Measurements from ENCODE around the gene ALG2. TPM values are rescaled to one million over a fixed set of nuclear protein-coding genes. Genes with fewer than 3 reads are reported as not detected.

The ALG2 gene
- total and polyA plus RNA-seq, 2 experiments from 2014 or later, result 31.5 to 39.7 TPM

DNA sequence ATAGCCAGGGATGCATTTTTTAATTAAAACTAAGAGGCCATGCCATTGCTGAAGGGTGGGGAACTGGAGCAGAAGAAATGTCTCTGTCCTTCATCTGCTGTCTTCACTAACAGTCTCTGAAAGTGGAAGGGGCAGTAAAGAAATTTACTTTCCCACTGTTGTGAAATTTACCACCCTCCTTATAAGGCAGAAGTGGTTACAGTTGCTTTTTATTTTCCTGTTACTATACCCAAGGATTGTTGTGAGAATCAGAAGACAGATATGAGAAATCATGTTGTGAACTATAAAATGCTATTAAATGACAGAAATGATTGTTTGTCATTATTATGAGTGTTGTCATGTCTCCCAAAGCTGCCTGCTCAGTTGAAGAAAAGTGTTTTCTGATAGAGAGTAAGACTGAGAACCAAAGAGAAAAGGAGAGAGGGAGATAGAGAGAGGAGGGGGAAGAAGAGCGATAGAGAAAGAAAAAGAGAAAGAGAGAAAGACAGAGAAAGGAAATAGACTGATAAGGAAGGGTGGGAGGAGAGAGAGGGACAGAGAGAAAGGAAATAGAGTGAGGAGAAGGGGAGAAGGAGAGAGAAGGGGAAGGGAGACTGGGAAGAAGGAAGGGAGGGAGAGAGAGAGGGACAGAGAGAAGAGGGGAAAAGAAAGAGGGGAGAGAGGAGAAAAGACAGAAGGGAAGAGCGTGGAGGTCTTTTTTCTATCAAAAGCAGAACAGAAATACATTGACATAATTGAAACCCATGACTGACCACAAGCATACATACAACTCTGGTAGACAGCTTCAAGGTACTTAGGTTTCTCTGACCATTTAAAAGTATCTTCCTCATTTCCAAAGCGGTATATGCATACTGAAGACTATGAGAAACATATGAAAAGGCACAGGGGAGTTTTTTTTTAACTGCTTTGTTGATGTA lies 22.9 kb upstream of the ALG2 start:
- H3K27ac Mint-ChIP-seq, result no peak overlapping the region
- no peaks in the 10 kb centered on the region for H4K20me1 ChIP-seq (replicated peaks; ENCODE audit: insufficient read depth)
- no peak for TF ChIP-seq ZNF114 (CRISPR knock-in tag; IDR thresholded peaks at IDR 0.05)
- no peak for TF ChIP-seq CREB1 (CRISPR knock-in tag; IDR thresholded peaks at IDR 0.05; ENCODE audit: low read depth)
- TF ChIP-seq, protein P1, sequence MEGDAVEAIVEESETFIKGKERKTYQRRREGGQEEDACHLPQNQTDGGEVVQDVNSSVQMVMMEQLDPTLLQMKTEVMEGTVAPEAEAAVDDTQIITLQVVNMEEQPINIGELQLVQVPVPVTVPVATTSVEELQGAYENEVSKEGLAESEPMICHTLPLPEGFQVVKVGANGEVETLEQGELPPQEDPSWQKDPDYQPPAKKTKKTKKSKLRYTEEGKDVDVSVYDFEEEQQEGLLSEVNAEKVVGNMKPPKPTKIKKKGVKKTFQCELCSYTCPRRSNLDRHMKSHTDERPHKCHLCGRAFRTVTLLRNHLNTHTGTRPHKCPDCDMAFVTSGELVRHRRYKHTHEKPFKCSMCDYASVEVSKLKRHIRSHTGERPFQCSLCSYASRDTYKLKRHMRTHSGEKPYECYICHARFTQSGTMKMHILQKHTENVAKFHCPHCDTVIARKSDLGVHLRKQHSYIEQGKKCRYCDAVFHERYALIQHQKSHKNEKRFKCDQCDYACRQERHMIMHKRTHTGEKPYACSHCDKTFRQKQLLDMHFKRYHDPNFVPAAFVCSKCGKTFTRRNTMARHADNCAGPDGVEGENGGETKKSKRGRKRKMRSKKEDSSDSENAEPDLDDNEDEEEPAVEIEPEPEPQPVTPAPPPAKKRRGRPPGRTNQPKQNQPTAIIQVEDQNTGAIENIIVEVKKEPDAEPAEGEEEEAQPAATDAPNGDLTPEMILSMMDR (conservative IDR thresholded peaks at IDR 0.05; ENCODE audit: low read depth in 2 of 2), result no peak
- no peak for TF ChIP-seq NANOG (IDR thresholded peaks at IDR 0.05; ENCODE audit: borderline replicate concordance)
- TF ChIP-seq EZH2 (IDR thresholded peaks at IDR 0.05; ENCODE audit: low read depth, unreplicated experiment), result no peak
- no peak for TF ChIP-seq ZNF331 (CRISPR knock-in tag; IDR thresholded peaks at IDR 0.05; ENCODE audit: low read depth)
- TF ChIP-seq, protein P2, sequence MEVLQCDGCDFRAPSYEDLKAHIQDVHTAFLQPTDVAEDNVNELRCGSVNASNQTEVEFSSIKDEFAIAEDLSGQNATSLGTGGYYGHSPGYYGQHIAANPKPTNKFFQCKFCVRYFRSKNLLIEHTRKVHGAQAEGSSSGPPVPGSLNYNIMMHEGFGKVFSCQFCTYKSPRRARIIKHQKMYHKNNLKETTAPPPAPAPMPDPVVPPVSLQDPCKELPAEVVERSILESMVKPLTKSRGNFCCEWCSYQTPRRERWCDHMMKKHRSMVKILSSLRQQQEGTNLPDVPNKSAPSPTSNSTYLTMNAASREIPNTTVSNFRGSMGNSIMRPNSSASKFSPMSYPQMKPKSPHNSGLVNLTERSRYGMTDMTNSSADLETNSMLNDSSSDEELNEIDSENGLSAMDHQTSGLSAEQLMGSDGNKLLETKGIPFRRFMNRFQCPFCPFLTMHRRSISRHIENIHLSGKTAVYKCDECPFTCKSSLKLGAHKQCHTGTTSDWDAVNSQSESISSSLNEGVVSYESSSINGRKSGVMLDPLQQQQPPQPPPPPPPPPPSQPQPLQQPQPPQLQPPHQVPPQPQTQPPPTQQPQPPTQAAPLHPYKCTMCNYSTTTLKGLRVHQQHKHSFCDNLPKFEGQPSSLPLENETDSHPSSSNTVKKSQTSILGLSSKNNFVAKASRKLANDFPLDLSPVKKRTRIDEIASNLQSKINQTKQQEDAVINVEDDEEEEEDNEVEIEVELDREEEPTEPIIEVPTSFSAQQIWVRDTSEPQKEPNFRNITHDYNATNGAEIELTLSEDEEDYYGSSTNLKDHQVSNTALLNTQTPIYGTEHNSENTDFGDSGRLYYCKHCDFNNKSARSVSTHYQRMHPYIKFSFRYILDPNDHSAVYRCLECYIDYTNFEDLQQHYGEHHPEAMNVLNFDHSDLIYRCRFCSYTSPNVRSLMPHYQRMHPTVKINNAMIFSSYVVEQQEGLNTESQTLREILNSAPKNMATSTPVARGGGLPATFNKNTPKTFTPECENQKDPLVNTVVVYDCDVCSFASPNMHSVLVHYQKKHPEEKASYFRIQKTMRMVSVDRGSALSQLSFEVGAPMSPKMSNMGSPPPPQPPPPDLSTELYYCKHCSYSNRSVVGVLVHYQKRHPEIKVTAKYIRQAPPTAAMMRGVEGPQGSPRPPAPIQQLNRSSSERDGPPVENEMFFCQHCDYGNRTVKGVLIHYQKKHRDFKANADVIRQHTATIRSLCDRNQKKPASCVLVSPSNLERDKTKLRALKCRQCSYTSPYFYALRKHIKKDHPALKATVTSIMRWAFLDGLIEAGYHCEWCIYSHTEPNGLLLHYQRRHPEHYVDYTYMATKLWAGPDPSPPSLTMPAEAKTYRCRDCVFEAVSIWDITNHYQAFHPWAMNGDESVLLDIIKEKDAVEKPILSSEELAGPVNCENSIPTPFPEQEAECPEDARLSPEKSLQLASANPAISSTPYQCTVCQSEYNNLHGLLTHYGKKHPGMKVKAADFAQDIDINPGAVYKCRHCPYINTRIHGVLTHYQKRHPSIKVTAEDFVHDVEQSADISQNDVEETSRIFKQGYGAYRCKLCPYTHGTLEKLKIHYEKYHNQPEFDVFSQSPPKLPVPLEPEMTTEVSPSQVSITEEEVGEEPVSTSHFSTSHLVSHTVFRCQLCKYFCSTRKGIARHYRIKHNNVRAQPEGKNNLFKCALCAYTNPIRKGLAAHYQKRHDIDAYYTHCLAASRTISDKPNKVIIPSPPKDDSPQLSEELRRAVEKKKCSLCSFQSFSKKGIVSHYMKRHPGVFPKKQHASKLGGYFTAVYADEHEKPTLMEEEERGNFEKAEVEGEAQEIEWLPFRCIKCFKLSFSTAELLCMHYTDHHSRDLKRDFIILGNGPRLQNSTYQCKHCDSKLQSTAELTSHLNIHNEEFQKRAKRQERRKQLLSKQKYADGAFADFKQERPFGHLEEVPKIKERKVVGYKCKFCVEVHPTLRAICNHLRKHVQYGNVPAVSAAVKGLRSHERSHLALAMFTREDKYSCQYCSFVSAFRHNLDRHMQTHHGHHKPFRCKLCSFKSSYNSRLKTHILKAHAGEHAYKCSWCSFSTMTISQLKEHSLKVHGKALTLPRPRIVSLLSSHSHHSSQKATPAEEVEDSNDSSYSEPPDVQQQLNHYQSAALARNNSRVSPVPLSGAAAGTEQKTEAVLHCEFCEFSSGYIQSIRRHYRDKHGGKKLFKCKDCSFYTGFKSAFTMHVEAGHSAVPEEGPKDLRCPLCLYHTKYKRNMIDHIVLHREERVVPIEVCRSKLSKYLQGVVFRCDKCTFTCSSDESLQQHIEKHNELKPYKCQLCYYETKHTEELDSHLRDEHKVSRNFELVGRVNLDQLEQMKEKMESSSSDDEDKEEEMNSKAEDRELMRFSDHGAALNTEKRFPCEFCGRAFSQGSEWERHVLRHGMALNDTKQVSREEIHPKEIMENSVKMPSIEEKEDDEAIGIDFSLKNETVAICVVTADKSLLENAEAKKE (CRISPR knock-in tag; IDR thresholded peaks at IDR 0.05), result no peak
- TF ChIP-seq POLR2AphosphoS5 (IDR thresholded peaks at IDR 0.05; ENCODE audit: low read depth), result no peak

More for the DNA sequence above, 22.9 kb upstream of the ALG2 start:
- Histone ChIP-seq H3K4me1 (ENCODE audit: insufficient read depth) (no peaks in the 10 kb centered on the region), H3K27ac (ENCODE audit: low read depth) (no peak overlapping the region), H3K4me3 (no peak overlapping the region), H3K27me3 (ENCODE audit: insufficient read depth) (no peaks in the 10 kb centered on the region), H3K36me3 (ENCODE audit: insufficient read depth) (no peaks in the 10 kb centered on the region), H3K9me2 (ENCODE audit: insufficient read depth) (no peaks in the 10 kb centered on the region), H3K4me2 (no peak overlapping the region), H2AFZ (no peak overlapping the region), H3F3A (replicated peaks; ENCODE audit: low read depth) (no peaks in the 10 kb centered on the region), H3K79me2 (replicated peaks; ENCODE audit: insufficient read depth) (no peaks in the 10 kb centered on the region)
- no peak for DNase-seq (ENCODE audit: low spot score)
- H3K27me3 Mint-ChIP-seq (ENCODE audit: insufficient read depth, low read depth, poor library complexity), result peaks cover 3% of the 10 kb centered on the region
- no peak overlapping the region for H3K4me3 Mint-ChIP-seq
- H3K4me1 Mint-ChIP-seq, result no peaks in the 10 kb centered on the region
- no peak for ATAC-seq
- H3K36me3 Mint-ChIP-seq (ENCODE audit: low read depth), result no peaks in the 10 kb centered on the region; the same call in 2 of the 3 replicates
- H3K9me3 Mint-ChIP-seq, result peaks cover 2% of the 10 kb centered on the region; the same call in 1 of the 3 replicates
